ENCODE measurements around the gene TMTC2.

- TF ChIP-seq POLR2A (IDR thresholded peaks at IDR 0.05; ENCODE audit: low read depth, low read length) (no peak), CTCF (IDR thresholded peaks at IDR 0.05; ENCODE audit: extremely low read depth in 1 of 2, insufficient read depth in 1 of 2, low read depth in 1 of 2, low read length in 2 of 2) (no peak)
Measured at GRCh38 chr12:83156815-83157214, 470.1 kb downstream of the TMTC2 start.
